OCI-LY7 (cell line): ENCODE results near the gene PAPOLG. TPM values are rescaled to one million over a fixed set of nuclear protein-coding genes. Genes with fewer than 3 reads are reported as not detected.

ENCODE experiments used
- BruUV-seq: library from RNA; stranded (reverse); fragments of 400-500 nt; replicated peaks from 2 replicates; lab custom pipeline; 2021; lab: Mats Ljungman, UMichigan
- CTCF ChIA-PET: fragments of 300-600 bp; sonication (Branson Sonifier 250); formaldehyde crosslinking; loops from one replicate; lab custom pipeline; 2022; ENCODE audit warnings: antibody characterized with exemption; ENCODE audit not compliant: unreplicated experiment; lab: Charles Lee
- POLR2A ChIA-PET: fragments of 300-600 bp; sonication (Branson Sonifier 250); formaldehyde crosslinking; loops from one replicate; lab custom pipeline; 2022; ENCODE audit warnings: antibody characterized with exemption; lab: Charles Lee
- DNase-seq: peaks from one replicate; pipeline ENCODE4 v3.0.0-alpha.2; 2015; ENCODE audit warnings: low spot score
- H2AFZ ChIP-seq: fragments of 200-600 bp; sonication (generic), shearing (Covaris generic); 2 replicates; pipeline ENCODE4 v1.6.1; 2014; ENCODE audit warnings: mild to moderate bottlenecking, antibody characterized with exemption, low read length, moderate library complexity
- H3K27ac ChIP-seq: fragments of 200-600 bp; sonication (generic); 2 replicates; pipeline ENCODE4 v1.5.1; 2014; ENCODE audit warnings: mixed run types, low read depth, mild to moderate bottlenecking, moderate library complexity, low read length, inconsistent platforms; ENCODE audit not compliant: poor library complexity, severe bottlenecking
- H3K36me3 ChIP-seq: fragments of 200-600 bp; sonication (generic); 2 replicates; pipeline ENCODE4 v1.6.1; 2014; ENCODE audit warnings: mild to moderate bottlenecking, antibody characterized with exemption, low read length, moderate library complexity, mixed read lengths; ENCODE audit not compliant: insufficient read depth
- H3K4me1 ChIP-seq: fragments of 200-600 bp; sonication (generic); 2 replicates; pipeline ENCODE4 v1.5.1; 2014; ENCODE audit warnings: mild to moderate bottlenecking, low read length; ENCODE audit not compliant: insufficient read depth, poor library complexity, severe bottlenecking
- H3K4me2 ChIP-seq: fragments of 200-600 bp; sonication (generic); 2 replicates; pipeline ENCODE4 v1.6.1; 2014; ENCODE audit warnings: mild to moderate bottlenecking, low read length
- H3K4me3 ChIP-seq: fragments of 200-600 bp; sonication (generic); 2 replicates; pipeline ENCODE4 v1.5.1; 2014; ENCODE audit warnings: mild to moderate bottlenecking, low read depth, low read length; ENCODE audit not compliant: poor library complexity, severe bottlenecking
- H3K79me2 ChIP-seq: fragments of 200-600 bp; sonication (generic); 2 replicates; pipeline ENCODE4 v1.6.1; 2016; ENCODE audit warnings: low read depth, mild to moderate bottlenecking, low read length, moderate library complexity, mixed read lengths; ENCODE audit not compliant: insufficient read depth
- H3K9me2 ChIP-seq: fragments of 200-600 bp; sonication (generic); 2 replicates; pipeline ENCODE4 v1.6.1; 2016; ENCODE audit warnings: mild to moderate bottlenecking, low read length, mixed read lengths; ENCODE audit not compliant: insufficient read depth
- H3K9me3 ChIP-seq: fragments of 200-600 bp; sonication (generic); 2 replicates; pipeline ENCODE4 v1.6.1; 2014; ENCODE audit warnings: mild to moderate bottlenecking, mixed run types, low read length, mixed read lengths
- H4K20me1 ChIP-seq: fragments of 200-600 bp; sonication (generic); 2 replicates; pipeline ENCODE4 v1.6.1; 2014; ENCODE audit warnings: mild to moderate bottlenecking, antibody characterized with exemption, low read length, moderate library complexity, mixed read lengths; ENCODE audit not compliant: insufficient read depth
- EZH2phosphoT487 ChIP-seq: fragments of 200-600 bp; sonication (generic); IDR thresholded peaks from 2 replicates; pipeline ENCODE4 v1.6.1; 2018; ENCODE audit warnings: low read depth, borderline replicate concordance, mild to moderate bottlenecking, mixed run types, antibody characterized with exemption, low read length, moderate library complexity, mixed read lengths
- intact Hi-C: fragments of 100-400 bp; cut with micrococcal nuclease; formaldehyde crosslinking; loops from one replicate; pipeline ENCODE4 v1.10.0; 2022; ENCODE audit not compliant: unreplicated experiment
- total RNA-seq, 2 experiments: library from RNA; depleted of rRNA in 1 of 2; stranded (reverse); fragments of >200 nt in 1 of 2; shearing (Covaris generic) in 1 of 2; gene quantifications; 2 replicates each; pipeline ENCODE4 v1.2.3, GENCODE V29; 2014 to 2022
- TF ChIP-seq, protein P1 (sequence below): fragments of 200-600 bp; sonication (generic); conservative IDR thresholded peaks from 2 replicates; pipeline ENCODE4 v1.5.1; 2014; ENCODE audit warnings: mild to moderate bottlenecking, antibody characterized with exemption, low read length, moderate library complexity, mixed read lengths

PAPOLG gene
- total RNA-seq, 2 experiments from 2014 or later, result 14.6 to 15.0 TPM

DNA sequence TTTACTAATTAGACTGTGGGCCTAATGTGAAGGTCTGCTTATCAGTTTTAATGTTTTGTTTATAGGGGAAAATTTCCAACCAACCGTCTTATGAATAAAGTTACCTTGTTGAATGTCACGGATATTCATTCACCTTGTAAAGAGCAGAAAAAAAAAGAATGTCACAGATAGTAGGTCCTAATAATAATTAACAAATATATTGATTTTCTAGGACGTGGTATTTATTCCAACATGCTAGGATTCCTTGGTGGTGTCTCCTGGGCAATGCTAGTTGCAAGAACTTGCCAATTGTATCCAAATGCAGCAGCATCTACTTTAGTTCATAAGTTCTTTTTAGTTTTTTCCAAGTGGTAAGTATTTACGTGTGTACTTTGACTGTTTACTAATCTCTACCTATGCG, 23.4 kb downstream of the PAPOLG start:
- DNase-seq, result no peak
- no peaks in the 10 kb centered on the region for H3K9me2 ChIP-seq
- no peaks in the 10 kb centered on the region for H3K4me1 ChIP-seq
- no peaks in the 10 kb centered on the region for H3K9me3 ChIP-seq
- H3K79me2 ChIP-seq, result no peaks in the 10 kb centered on the region
- no TSS peak for BruUV-seq
- no peak for TF ChIP-seq EZH2phosphoT487
- TF ChIP-seq, protein P1, sequence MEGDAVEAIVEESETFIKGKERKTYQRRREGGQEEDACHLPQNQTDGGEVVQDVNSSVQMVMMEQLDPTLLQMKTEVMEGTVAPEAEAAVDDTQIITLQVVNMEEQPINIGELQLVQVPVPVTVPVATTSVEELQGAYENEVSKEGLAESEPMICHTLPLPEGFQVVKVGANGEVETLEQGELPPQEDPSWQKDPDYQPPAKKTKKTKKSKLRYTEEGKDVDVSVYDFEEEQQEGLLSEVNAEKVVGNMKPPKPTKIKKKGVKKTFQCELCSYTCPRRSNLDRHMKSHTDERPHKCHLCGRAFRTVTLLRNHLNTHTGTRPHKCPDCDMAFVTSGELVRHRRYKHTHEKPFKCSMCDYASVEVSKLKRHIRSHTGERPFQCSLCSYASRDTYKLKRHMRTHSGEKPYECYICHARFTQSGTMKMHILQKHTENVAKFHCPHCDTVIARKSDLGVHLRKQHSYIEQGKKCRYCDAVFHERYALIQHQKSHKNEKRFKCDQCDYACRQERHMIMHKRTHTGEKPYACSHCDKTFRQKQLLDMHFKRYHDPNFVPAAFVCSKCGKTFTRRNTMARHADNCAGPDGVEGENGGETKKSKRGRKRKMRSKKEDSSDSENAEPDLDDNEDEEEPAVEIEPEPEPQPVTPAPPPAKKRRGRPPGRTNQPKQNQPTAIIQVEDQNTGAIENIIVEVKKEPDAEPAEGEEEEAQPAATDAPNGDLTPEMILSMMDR, result no peak
- no peaks in the 10 kb centered on the region for H4K20me1 ChIP-seq
- intact Hi-C loops, result no loop called here
- H3K4me2 ChIP-seq, result no peak overlapping the region
- POLR2A ChIA-PET, result interaction anchor here (1.1 to 1.4 kb wide), 3 partner anchors 12 to 23 kb away, joined by 3 to 5 read pairs (median 3); partner anchors contain the start of gene PAPOLG
- H3K36me3 ChIP-seq, result peaks cover 87% of the 10 kb centered on the region
- H3K27ac ChIP-seq, result no peak overlapping the region
- CTCF ChIA-PET, result no interaction called here
- H3K4me3 ChIP-seq, result no peak overlapping the region
- H2AFZ ChIP-seq, result no peak overlapping the region

DNA sequence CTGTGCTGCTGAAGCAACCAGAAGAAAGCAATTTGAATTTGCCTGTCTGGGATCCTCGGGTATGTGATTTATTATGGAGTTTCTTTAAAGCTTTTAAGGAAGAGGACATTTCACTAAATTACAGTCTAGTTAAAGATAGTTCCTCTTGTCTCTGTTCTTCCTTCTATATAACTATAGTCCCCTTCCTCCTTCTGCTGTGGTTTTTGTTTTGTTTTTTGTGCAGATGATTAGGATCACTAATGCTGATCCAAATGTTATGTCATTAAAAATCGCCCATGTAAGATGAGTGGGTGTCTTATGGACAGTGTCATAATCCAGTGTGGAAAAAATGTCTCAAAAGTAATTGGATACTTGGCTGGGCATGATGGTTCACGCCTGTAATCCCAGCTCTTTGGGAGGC, 24.7 kb downstream of the PAPOLG start:
- Histone ChIP-seq H3K27ac (no peak overlapping the region), H2AFZ (no peak overlapping the region), H3K4me3 (no peak overlapping the region), H3K9me2 (no peaks in the 10 kb centered on the region), H4K20me1 (no peaks in the 10 kb centered on the region), H3K79me2 (no peaks in the 10 kb centered on the region), H3K4me2 (no peak overlapping the region), H3K36me3 (peaks cover 88% of the 10 kb centered on the region), H3K9me3 (no peaks in the 10 kb centered on the region), H3K4me1 (no peaks in the 10 kb centered on the region)
- CTCF ChIA-PET, result no interaction called here
- POLR2A ChIA-PET, result interaction anchor here (1.0 to 1.4 kb wide), 2 partner anchors 14 to 19 kb away, joined by 5 to 6 read pairs; no protein-coding TSS in a partner anchor
- no peak for TF ChIP-seq EZH2phosphoT487
- TF ChIP-seq, protein P1, result no peak
- BruUV-seq, result no TSS peak
- DNase-seq, result no peak
- intact Hi-C loops, result no loop called here

DNA sequence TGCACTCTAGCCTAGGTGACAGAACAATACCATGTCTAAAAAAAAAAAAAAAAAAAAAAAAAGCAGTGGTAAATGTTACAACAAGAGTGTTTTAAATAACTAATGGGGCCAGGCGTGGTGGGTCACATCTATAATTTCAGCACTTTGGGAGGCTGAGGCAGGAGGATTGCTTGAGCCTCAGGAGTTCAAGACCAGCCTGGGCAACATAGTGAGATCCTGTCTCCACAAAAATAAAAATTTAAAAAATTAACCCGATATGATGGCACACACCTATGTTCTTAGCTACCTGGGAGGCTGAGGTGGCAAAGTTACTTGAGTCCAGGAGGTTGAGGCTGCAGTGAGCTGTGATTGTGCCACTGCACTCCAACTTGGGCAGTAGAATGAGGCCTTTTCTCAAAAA, 37.1 kb downstream of the PAPOLG start:
- ChIA-PET CTCF (no interaction called here), POLR2A (interaction anchor here (1.3 kb wide), 1 partner anchor 152 kb away, joined by 3 read pairs; no protein-coding TSS in a partner anchor)
- DNase-seq, result no peak
- intact Hi-C loops, result loop anchor here (5.0 kb wide), 2 partner anchors 86 to 124 kb away; no protein-coding TSS in a partner anchor
- no peaks in the 10 kb centered on the region for H4K20me1 ChIP-seq
- no TSS peak for BruUV-seq
- no peak overlapping the region for H3K4me2 ChIP-seq
- H3K9me3 ChIP-seq, result no peaks in the 10 kb centered on the region
- peaks cover 88% of the 10 kb centered on the region for H3K36me3 ChIP-seq
- H3K4me1 ChIP-seq, result peaks cover 25% of the 10 kb centered on the region
- H2AFZ ChIP-seq, result no peak overlapping the region
- TF ChIP-seq, protein P1, result no peak
- no peak for TF ChIP-seq EZH2phosphoT487
- no peak overlapping the region for H3K4me3 ChIP-seq
- H3K27ac ChIP-seq, result no peak overlapping the region
- H3K79me2 ChIP-seq, result no peaks in the 10 kb centered on the region
- H3K9me2 ChIP-seq, result no peaks in the 10 kb centered on the region
